Prostate gland (tissue), 2 donors: ENCODE data around the gene SH2D3A. TPM values are rescaled to one million over a fixed set of nuclear protein-coding genes. Genes with fewer than 3 reads are reported as not detected.
"Not testable (repeated sequence)": the region's sequence is repeated elsewhere in the genome, so short reads cannot be mapped to it uniquely, and the experiment has no call there.

Experiments
- DNase-seq: peaks from one replicate; pipeline ENCODE4 v3.0.0-alpha.2; 2019; ENCODE audit warnings: low spot score
- H3K27ac ChIP-seq, 2 donors: fragments of 200-600 bp; sonication (generic); 2 replicates each; pipeline ENCODE4 v1.5.1; 2017 to 2019
- H3K27me3 ChIP-seq: fragments of 200-600 bp; sonication (generic); replicated peaks from 2 replicates; pipeline ENCODE4 v1.5.1; 2019; ENCODE audit not compliant: insufficient read depth
- H3K36me3 ChIP-seq, 2 donors: fragments of 200-600 bp; sonication (generic); 1 replicate in 1 of 2; 2 replicates in 1 of 2; pipeline versions ENCODE4 v1.5.1 to v1.8.1; 2017 to 2019
- H3K4me1 ChIP-seq: fragments of 200-600 bp; sonication (generic); replicated peaks from 2 replicates; pipeline ENCODE4 v1.5.1; 2019
- H3K4me3 ChIP-seq, 2 donors: fragments of 200-600 bp; sonication (generic); 2 replicates each; pipeline ENCODE4 v1.5.1; 2017 to 2019
- H3K9me3 ChIP-seq: fragments of 200-600 bp; sonication (generic); 2 replicates; pipeline ENCODE4 v1.5.1; 2017
- CTCF ChIP-seq, 4 experiments: fragments of 200-600 bp in 2 of 4; fragments of 450-650 bp in 2 of 4; sonication (generic) in 2 of 4; IDR thresholded peaks; 1 replicate in 3 of 4; 2 replicates in 1 of 4; pipeline ENCODE4 v1.5.1; 2016 to 2019; ENCODE audit warnings: antibody characterized with exemption in 4 of 4, mild to moderate bottlenecking in 2 of 4, moderate library complexity in 2 of 4
- POLR2A ChIP-seq: fragments of 450-650 bp; IDR thresholded peaks from one replicate; pipeline ENCODE4 v1.6.1; 2016; ENCODE audit warnings: antibody characterized with exemption, mild to moderate bottlenecking
- POLR2AphosphoS5 ChIP-seq: sonication (generic); formaldehyde crosslinking; IDR thresholded peaks from one replicate; pipeline ENCODE4 v1.6.1; 2017; ENCODE audit warnings: antibody characterized with exemption
- WGBS: methylation state at CpG from one replicate; pipeline ENCODE4 v1.1.5; 2018; 5-methylcytosine and 5-hydroxymethylcytosine counted together
- intact Hi-C: fragments of 100-400 bp; cut with DNase I; formaldehyde crosslinking; loops from one replicate; pipeline ENCODE4 v1.14.2; 2022
- total RNA-seq, 2 donors: library from RNA; depleted of rRNA; stranded (reverse); fragments of >200 nt; gene quantifications; one replicate each; pipeline ENCODE4 v1.1.0, GENCODE V29; 2016

The SH2D3A gene
- total RNA-seq, 2 donors from 2014 or later: 35.5 to 45.1 TPM

- Histone ChIP-seq H3K27me3 (no peaks in the 10 kb centered on the region), H3K4me1 (no peaks in the 10 kb centered on the region), H3K9me3 (no peaks in the 10 kb centered on the region), H3K36me3 (no peaks in the 10 kb centered on the region), H3K27ac (no peak overlapping the region), H3K4me3 (no peak overlapping the region)
- TF ChIP-seq POLR2A (no peak), POLR2AphosphoS5 (no peak), CTCF (IDR thresholded peaks at IDR 0.05) (no peak)
- no peak for DNase-seq
- intact Hi-C loops: no loop called here
- 98% methylated on average over 2 of the region's 2 CpGs for WGBS
Measured at GRCh38 chr19:6777434-6777833, 10.2 kb upstream of the SH2D3A start.

GRCh38 chr19:6776999-6777398 is 9.8 kb upstream of the SH2D3A start:
- H3K36me3 ChIP-seq: no peaks in the 10 kb centered on the region
- no peaks in the 10 kb centered on the region for H3K4me1 ChIP-seq
- no peaks in the 10 kb centered on the region for H3K9me3 ChIP-seq
- H3K4me3 ChIP-seq: no peak overlapping the region
- 95% methylated on average over 4 of the region's 4 CpGs for WGBS
- intact Hi-C loops: no loop called here
- H3K27ac ChIP-seq: no peak overlapping the region
- no peak for DNase-seq
- TF ChIP-seq POLR2AphosphoS5 (no peak), CTCF (IDR thresholded peaks at IDR 0.05) (no peak), POLR2A (no peak)
- no peaks in the 10 kb centered on the region for H3K27me3 ChIP-seq

GRCh38 chr19:6776045-6776444 is 8.8 kb upstream of the SH2D3A start:
- H3K27me3 ChIP-seq, intact Hi-C loops, H3K4me1 ChIP-seq, H3K4me3 ChIP-seq, DNase-seq, H3K27ac ChIP-seq, H3K9me3 ChIP-seq, H3K36me3 ChIP-seq: not testable (repeated sequence)

- H3K4me3 ChIP-seq: no peak overlapping the region
- TF ChIP-seq POLR2AphosphoS5 (no peak), POLR2A (no peak), CTCF (IDR thresholded peaks at IDR 0.05) (no peak)
- no peaks in the 10 kb centered on the region for H3K4me1 ChIP-seq
- DNase-seq: no peak
- no peaks in the 10 kb centered on the region for H3K36me3 ChIP-seq
- H3K27me3 ChIP-seq: no peaks in the 10 kb centered on the region
- intact Hi-C loops: no loop called here
- no peak overlapping the region for H3K27ac ChIP-seq
- no peaks in the 10 kb centered on the region for H3K9me3 ChIP-seq
- WGBS: 83% methylated on average over 11 of the region's 11 CpGs
Measured at GRCh38 chr19:6774821-6775707, 7.8 kb upstream of the SH2D3A start.

GRCh38 chr19:6773323-6773931 is 6.2 kb upstream of the SH2D3A start:
- Histone ChIP-seq H3K27me3 (no peaks in the 10 kb centered on the region), H3K4me1 (no peaks in the 10 kb centered on the region), H3K36me3 (no peaks in the 10 kb centered on the region), H3K9me3 (no peaks in the 10 kb centered on the region), H3K4me3 (peak overlapping the region; percentile 21 to 22), H3K27ac (no peak overlapping the region)
- no peak for DNase-seq
- intact Hi-C loops: no loop called here
- WGBS: 56% methylated on average over 8 of the region's 8 CpGs
- TF ChIP-seq POLR2AphosphoS5 (no peak), POLR2A (no peak), CTCF (IDR thresholded peaks at IDR 0.05) (no peak)
